ENCODE data around the gene SCN1A.
"Not testable (repeated sequence)": the region's sequence is repeated elsewhere in the genome, so short reads cannot be mapped to it uniquely, and the experiment has no call there.

The SCN1A gene

GRCh38 chr2:166135152-166135848, 7.5 kb upstream of the SCN1A start:
- no peak for DNase-seq (ENCODE audit: low read depth)

DNA sequence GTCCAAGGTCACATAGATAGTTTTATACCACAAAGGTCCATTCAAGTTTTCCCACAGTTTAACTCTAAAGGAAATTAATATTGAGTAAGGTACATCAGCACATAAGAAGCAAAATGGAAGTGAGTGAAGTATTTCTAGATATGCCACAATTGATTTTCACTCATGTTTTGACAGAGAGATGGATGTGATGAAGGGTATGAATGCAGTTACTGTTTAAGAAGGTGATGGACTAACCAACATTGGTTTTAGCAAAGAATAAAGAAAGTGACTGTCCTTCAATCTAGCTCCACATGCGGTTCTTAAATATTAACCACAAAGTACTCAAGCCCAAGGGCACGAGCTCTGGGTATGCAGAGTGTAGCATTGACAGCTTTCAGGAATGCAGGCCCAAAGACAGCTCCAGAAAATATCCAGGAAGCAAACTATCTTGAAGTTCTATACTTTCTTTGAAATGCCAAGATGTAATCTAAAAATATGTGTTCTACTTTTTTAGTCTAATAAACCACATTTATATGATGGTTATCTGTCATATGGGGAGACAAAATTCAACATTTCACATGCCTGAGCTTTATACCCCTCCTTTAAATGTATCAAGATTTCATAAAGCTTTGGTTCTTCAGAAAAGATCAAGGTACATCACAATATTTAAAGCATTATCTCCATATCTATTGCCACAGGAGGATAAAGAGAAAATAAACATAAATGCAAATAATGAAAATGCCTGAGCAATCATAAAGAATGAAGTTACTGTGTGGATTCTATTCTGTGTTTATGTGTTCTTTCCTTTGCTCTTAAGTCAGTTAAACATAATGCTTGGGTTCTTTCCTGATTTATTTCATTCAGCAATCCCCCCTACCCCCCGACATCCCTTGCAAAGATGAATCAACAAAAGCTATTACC, 6.7 kb upstream of the SCN1A start:
- DNase-seq (ENCODE audit: low read depth): no peak

DNA sequence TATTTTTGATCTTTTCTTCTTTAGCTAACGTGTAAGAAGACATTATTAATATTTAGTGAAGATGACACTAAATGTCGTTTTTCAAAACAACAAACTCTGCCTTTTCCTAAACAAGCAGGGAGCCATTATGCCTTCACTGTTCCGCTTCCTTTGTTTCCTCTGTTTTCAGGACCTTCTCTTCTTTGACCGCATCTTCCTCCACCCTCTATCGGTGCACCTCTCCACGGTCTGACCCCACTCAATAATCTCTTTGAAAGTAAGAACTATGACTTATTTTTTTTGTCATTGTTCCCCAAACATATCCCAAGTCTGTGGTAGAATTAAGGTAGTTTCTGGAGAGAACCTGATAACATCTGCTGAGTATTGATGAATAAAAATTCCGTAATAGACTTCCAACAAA, 5.8 kb upstream of the SCN1A start:
- DNase-seq (ENCODE audit: low read depth): no peak

DNA sequence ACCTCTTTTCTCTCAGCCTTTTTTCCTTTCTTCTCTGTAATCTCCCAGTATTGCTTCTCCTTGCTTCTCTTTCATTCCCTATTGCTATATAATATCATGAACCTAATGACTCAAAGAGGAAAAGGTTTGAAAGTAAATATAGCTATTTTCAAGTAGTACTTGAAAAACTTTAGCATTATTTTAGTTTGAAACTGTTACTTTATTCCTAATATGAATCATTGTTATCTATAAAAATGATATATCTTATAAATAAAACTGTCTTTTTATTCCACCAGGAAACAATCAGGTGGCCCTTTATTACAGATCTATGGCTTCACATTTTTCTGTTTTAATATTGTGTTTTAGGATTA, 311 bp upstream of the SCN1A start:
- no peak for DNase-seq (ENCODE audit: low read depth)

GRCh38 chr2:166126007-166126639, 1.7 kb downstream of the SCN1A start:
- DNase-seq (ENCODE audit: low read depth): no peak

DNA sequence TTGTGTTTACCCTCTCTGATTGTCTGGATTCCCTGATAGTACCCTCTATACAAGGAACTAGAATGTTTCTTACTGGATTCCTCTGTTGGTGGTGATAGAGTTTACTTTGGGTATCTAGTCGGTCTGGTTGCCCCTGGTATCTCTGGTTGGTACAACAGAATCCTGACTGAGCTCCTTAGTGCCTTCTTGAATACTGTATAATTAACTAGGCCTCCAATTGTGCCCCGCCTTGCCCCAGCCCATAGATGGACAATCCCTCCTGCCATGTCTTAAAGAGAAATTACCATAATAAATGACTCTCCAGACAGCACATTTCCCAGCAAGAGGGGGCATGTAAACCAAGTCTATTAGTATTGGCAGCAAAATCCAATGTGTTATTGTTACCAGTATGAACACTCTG, 2.3 kb downstream of the SCN1A start:
- DNase-seq (ENCODE audit: low read depth): no peak

DNA sequence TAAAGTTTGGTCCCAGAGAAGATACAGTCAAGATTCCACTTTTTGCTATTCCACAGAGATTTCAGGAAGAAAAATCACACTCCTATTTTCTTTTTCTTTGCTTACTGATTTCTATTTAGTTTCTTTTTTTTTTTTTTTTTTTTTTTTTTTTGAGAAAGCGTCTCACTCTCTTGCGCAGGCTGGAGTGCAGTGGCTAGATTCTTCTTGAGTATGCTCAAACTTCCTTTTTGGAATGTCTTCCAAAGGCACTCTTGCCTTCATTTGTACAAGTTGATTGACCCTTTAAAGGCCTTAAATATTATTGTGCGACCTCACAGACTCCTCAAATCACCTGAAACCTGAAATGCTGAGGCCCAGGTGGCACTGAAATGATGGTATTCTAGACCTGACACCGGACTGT, 9.6 kb downstream of the SCN1A start:
- DNase-seq (ENCODE audit: low read depth): no peak

GRCh38 chr2:166117491-166117890, 10.3 kb downstream of the SCN1A start:
- no peak for DNase-seq (ENCODE audit: low read depth)

DNA sequence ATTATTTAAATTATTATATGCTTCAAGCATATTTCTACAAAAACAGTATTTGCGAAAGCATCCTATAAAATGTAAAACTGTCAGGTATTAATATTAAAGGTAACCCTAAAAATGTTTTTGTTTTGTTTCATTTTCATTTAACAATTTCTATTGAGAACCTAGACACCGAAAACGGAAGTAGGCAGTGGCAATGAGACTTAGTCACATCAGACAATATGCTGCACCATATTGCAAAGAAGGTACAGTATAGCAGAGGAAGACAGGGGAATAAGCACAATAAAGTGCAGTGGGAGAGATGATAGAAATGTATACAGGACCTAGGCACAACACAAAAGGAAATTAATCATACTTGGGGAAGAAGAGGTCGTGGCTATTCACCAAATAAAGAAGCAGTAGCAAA, 12.2 kb downstream of the SCN1A start:
- no peak for DNase-seq (ENCODE audit: low read depth)

DNA sequence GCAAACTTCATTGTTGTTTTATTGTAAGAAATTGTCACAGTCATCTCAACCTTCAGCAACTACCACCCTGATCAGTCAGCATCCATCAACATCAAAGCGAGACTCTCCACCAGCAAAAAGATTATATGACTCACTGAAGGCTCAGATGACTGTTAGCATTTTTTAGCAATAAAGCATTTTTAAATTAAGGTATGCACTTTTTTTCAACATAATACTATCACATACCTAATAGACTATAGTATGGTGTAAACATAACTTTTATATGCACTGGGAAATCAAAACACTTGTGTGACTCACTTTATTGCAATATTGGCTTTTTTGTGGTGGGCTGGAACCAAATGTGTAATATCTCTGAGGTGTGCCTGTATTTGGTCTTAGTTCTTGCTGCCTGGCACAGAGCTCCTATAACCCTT, 15.6 kb downstream of the SCN1A start:
- no peak for DNase-seq (ENCODE audit: low read depth)

- no peak for DNase-seq (ENCODE audit: low read depth)
These were observed 21.3 kb downstream of the SCN1A start for GRCh38 chr2:166106431-166107015.

- no peak for DNase-seq (ENCODE audit: low read depth)
These were observed 23.0 kb downstream of the SCN1A start for GRCh38 chr2:166104773-166105172.

- no peak for DNase-seq (ENCODE audit: low read depth)
These were observed 23.7 kb downstream of the SCN1A start for GRCh38 chr2:166104084-166104483.

DNA sequence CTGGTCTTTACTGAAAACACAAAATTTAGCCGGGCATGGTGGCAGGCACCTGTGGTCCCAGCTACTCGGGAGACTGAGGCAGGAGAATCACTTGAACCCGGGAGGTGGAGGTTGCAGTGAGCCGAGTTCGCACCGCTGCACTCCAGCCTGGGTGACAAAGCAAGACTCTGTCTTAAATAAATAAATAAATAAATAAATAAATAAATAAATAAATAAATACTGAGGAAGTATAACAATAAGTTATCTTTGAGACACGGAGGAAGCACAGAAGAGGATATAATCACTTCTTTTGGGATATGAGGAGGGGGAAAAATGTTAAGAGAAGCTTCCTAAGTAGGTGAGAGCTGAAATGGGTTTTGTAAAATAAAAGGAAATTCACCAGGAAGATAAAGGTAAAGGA, 24.5 kb downstream of the SCN1A start:
- DNase-seq (ENCODE audit: low read depth): not testable (repeated sequence)

DNA sequence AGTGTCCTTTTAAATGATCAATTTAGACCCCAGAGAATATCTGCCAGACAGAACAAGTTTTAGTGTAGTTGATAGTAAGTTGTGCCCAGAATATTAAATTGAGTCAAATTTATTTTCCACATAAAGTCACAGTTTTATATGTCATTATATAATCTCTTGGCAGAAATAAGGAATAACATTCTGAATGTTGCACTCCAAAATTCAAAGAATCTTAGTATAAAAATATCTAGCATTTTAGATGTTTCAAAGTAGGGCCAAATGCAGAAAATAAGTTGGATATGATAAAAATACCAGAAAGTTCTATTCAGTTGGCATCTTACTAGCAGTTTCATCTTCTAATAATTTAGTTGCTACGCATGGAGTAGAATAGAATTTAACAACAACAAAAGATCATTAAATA, 33.5 kb downstream of the SCN1A start:
- DNase-seq (ENCODE audit: low read depth): no peak

GRCh38 chr2:166092889-166093288, 34.9 kb downstream of the SCN1A start:
- no peak for DNase-seq (ENCODE audit: low read depth)

- no peak for DNase-seq (ENCODE audit: low read depth)
These were observed 36.4 kb downstream of the SCN1A start for GRCh38 chr2:166091439-166091838.

GRCh38 chr2:166090908-166091307, 36.9 kb downstream of the SCN1A start:
- DNase-seq (ENCODE audit: low read depth): no peak

DNA sequence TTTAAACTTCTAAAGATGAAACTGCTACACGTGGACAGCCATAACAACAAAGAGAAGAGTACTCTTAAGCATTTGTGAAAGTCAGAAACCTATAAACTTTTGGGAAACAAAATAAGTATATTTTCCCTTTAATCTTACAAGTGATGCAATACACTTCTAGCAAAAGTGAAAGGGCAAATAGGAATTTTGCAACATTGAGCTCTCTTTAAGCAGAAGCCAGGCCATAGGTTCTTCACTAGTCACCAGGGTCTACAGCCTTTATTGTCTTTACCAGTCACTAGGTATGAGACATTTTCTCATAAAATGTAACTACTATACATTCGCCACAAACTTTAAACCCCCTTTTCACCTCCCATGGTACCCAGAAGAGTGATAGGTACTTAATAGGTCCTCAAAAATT, 37.5 kb downstream of the SCN1A start:
- no peak for DNase-seq (ENCODE audit: low read depth)

DNA sequence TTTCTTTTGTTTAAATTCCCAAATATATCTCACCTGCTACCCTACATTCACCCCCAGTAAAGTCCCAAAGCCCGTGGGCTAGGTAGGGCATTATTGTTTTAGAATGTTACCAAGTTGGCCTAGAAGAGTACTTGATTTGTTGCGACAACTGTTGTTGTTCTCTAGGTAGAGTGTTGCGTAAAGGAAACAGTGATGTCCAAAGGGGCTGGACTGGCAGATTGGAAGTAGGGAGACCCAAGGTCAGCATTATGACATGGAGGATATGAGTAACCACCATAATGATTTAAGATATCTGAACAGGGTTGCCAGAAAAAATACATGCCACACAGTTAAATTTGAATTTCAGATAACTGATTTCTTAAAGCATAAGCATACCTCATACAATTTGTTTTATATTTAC, 39.2 kb downstream of the SCN1A start:
- DNase-seq (ENCODE audit: low read depth): no peak

GRCh38 chr2:166084301-166084700, 43.5 kb downstream of the SCN1A start:
- no peak for DNase-seq (ENCODE audit: low read depth)

GRCh38 chr2:166082736-166083135, 45.1 kb downstream of the SCN1A start:
- no peak for DNase-seq (ENCODE audit: low read depth)

- DNase-seq (ENCODE audit: low read depth): no peak
These were observed 46.0 kb downstream of the SCN1A start for GRCh38 chr2:166081852-166082251.
